A204.1 (cell line): ENCODE results near the gene VDAC1.
"Not testable (repeated sequence)": the region's sequence is repeated elsewhere in the genome, so short reads cannot be mapped to it uniquely, and the experiment has no call there.

Source experiments
- FAIRE-seq: peaks from 2 replicates; lab custom pipeline; 2012; peaks lifted over from hg19 to GRCh38; lab: Jason Lieb, UNC

The VDAC1 gene

DNA sequence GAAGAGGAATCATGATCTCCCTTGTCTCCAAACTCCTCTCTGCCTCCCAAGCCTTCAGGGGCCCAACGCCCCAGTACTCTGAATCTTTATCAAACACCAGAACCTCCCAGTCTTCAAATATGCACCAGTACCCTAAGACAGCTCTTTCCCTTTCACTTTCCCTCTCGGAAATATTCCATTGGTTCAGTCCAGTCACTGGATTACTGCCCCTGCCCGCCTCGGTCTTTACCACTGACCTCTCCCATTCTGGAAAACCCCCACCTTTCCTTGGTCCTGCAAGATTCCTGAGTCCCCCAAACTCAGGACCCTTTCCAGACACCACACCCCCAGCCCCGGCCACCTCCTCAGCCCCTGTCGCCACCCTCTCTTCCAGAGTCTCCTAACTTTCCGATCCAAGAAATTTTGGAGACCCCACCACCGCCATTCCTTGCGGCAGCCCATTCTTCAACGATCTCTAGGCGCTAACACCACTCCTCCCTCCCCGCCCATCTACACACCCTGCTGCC lies 37.0 kb downstream of the VDAC1 start:
- FAIRE-seq, result peak; percentile 11

DNA sequence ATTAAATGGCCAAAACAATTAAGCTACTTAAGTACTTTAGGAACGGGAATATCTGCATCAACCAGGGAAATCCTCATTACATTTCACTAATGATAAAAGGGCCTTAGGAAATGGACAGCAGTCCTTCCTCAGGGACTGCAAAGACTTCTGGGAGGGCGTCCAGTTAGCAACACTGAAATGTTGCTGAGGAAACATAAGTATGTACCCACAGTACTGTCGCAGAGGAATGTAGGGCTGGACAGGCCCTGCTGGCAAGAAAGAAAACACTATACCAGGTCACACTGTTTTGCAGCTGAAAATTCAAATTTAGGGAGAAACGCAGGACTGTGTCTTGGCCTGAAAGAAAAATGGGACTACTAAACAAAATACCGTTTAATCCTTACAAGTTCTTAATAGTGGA lies 37.7 kb downstream of the VDAC1 start:
- FAIRE-seq, result no peak

GRCh38 chr5:133966090-133966489 lies 38.7 kb downstream of the VDAC1 start:
- FAIRE-seq, result no peak

DNA sequence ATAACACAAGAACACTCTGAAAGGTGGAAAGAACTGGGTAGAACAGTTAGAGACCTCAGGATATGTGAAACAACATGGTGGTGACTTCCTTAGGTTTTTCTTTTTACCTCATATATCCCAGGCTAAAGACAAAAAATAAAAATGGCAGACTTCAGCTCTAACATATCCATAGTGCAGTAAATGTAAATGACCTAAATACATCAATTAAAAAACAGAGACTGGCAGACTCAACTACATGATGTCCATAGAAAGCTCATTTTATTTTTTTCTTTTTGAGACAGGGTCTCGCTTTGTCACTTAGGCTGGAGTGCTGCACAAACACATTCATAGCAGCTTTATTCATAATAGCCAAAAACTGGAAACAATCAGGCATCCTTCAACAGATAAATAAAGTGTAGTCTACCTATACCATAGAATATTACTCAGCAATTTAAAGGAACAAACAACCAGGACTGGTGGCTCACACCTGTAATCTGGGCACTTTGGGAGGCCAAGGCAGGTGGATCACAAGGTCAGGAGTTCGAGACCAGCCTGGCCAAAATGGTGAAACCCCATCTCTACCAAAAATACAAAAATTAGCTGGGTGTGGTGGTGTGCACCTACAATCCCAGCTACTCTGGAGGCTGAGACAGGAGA lies 41.2 kb downstream of the VDAC1 start:
- FAIRE-seq, result no peak

- no peak for FAIRE-seq
Observed at GRCh38 chr5:133962801-133963476, 41.8 kb downstream of the VDAC1 start.

GRCh38 chr5:133962131-133962530 lies 42.6 kb downstream of the VDAC1 start:
- no peak for FAIRE-seq

DNA sequence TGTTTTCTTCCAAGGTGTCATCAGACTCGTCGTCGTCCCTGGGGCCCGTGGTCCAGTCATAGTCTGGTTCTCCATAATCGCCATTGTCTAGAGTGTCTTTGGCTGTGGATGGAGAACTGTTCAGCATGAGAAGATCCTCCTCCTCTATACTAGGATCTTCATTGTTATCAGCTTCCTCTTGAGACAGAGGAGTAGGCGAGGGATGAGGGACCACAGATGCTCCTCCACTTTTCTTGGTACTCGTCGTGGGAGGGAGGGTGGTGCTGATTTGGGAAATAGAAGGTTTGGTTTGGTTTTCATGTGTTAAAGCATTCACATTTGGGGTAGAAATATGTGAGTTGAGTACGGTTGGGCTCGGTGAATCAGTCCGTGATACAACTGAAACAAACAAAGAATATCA lies 45.1 kb downstream of the VDAC1 start:
- FAIRE-seq, result no peak

DNA sequence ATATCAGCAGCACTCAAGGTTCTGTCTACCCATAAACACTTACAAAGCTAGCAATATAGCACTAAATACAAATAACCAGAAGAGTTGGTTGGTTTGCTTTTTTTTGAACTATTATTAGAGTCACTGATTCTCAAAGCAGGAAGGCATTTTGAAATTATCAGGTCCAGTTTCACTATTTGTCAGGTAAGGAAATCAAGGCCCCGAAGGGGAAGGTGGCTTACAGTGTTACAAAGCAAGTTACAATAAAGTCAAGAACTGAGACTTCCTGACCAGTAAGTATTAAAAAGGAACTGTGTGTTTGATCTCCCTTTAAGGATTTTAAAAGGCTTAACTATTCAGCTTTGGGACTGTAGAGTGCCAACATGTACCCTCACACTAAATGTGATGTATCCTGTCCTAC lies 47.2 kb downstream of the VDAC1 start:
- no peak for FAIRE-seq

GRCh38 chr5:133957080-133957479 lies 47.7 kb downstream of the VDAC1 start:
- no peak for FAIRE-seq

GRCh38 chr5:133956196-133956595 lies 48.6 kb downstream of the VDAC1 start:
- not testable (repeated sequence) for FAIRE-seq

GRCh38 chr5:133953568-133954145 lies 51.1 kb downstream of the VDAC1 start:
- FAIRE-seq, result no peak

GRCh38 chr5:133952729-133953567 lies 51.8 kb downstream of the VDAC1 start:
- no peak for FAIRE-seq

DNA sequence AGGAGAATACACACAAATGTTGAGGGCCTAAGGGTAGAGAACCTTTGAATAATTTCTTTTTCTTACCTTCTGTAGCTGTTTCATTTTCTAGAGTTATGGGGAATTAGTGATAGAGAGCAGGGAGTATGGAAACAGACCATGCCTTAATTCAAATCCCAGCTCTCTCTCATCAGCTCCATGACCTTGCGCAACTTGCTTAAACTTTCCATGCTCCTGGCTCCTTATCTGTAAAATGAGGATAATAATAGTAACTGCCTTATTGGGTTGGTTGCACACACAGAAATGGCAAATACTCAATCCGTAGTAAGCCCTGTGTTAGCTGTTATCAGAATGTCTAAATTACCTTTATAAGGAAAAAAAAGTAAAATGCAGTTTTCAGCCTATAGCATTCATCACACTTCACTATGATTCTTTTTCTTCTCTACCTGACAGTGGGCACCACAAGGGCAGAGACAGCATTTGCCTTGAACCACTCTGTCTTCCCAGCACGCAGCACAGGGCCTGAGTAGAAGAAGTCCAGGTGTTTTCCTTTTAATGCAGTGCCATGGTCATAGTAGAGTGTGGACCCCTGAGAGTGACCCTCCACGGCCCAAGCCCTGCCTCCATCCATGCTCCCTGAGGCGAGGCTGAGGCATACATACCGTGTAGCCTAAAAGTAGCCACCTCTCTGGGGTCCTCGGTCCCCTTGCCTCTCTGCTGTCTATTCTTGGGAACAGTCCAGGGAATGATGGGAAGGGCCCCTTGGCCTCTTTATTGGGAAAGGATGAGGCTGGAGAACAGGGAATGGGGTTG lies 53.8 kb downstream of the VDAC1 start:
- no peak for FAIRE-seq

- FAIRE-seq, result peak; percentile 11
Observed at GRCh38 chr5:133948721-133949120, 56.1 kb downstream of the VDAC1 start.

DNA sequence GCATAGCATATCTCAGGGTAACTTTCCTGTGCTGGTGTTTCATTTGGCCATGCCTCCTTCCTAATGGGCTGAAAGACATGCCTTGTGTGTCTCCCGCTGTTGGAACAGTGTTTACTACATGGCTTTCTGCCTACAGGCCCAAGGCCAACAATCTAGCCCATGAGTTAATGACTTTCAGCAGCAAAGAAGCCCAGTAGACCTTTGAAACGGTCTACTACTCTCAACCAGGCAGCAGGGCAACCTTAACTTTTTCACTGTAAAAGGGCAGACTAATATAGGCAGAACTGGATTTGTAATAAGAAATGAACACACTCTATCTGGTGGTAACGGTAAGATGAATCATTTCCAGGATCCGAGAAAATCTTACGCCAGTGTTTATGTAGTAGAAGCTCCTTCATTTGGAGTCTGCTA lies 57.3 kb downstream of the VDAC1 start:
- FAIRE-seq, result no peak

DNA sequence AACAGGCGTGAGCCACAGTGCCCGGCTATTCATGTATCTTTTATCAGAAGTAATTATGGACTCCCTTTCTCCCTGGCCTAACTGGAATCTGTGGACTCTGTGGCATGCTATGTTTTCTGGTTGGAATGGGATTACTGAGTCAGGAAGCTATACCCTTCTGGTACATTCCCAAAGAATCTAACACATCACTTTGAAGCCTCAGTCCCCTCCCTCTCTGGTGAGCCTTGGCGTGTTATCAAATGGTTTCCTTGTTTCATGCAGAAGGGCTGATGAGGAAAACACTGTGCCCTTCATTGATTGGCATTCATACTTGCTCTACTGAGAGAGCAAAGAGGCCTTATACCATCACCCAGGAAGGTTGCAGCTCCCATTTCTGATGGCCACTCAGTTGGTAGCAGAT lies 59.2 kb downstream of the VDAC1 start:
- FAIRE-seq, result no peak

DNA sequence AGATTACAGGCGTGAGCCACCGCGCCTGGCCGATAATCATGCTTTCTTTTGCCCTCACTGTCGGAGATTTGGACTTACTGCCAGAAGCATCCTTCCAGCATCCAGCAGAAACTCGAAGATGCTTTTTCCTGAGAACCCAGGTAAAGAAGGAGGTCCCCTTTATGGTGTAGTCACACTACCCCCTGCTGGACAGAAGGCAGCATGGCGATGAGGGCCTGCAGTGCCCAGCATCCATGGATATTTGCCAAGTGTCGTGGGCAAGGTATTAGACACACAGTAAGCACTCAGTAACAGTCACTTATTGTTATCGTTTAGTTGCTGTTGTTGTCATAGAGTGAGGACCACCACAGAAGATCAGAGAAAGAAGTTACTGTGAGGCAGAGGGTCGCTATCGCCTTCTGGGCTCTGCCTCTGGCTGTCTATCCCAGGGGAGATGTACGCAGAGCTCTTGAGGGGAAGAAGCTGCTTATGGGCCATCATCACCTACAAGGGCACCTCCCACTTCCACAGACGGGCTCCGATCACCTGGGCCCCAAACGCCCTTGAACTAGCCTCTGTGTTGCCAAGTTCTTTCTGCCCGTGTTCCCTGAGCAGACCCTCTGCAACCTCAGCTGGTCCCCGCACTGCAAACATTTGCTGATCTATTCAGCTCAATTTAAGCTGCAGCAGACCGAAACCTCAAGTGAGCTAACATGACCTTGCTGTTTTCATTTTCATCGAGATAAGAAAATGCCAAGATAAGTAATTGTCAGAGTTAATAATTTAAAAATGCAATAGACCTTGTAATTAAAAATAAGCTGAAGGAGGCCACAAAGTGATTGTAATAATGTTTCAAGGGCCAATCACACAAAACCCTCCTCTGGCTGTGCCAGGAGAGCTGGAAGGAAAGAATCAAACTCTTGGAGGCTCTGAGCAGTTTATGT lies 60.3 kb downstream of the VDAC1 start:
- FAIRE-seq, result no peak

- FAIRE-seq, result no peak
Observed at GRCh38 chr5:133943475-133943817, 61.3 kb downstream of the VDAC1 start.

GRCh38 chr5:133942614-133943474 lies 61.9 kb downstream of the VDAC1 start:
- no peak for FAIRE-seq
